GM21825 (cell line): ENCODE results near the gene GLIPR2.
A peak's percentile ranks its signal among the peaks of the same experiment; 100 is the strongest.

ENCODE experiments used
- ATAC-seq: cut with Tn5 transposase; IDR thresholded peaks from one replicate; pipeline ENCODE4 v1.9.1; 2021; ENCODE audit warnings: mild to moderate bottlenecking, moderate library complexity; ENCODE audit not compliant: unreplicated experiment

The GLIPR2 gene

GRCh38 chr9:36190388-36191289 is 54.1 kb downstream of the GLIPR2 start, which contains the start of gene CLTA:
Gene CLTA (plus strand): TSS chr9:36190921. CDS start chr9:36191057, 136 bp downstream.
- ATAC-seq: peak; percentile 95

- peak; percentile 3 for ATAC-seq
Observed at GRCh38 chr9:36191290-36191645, 54.7 kb downstream of the GLIPR2 start.

GRCh38 chr9:36191686-36192085 is 55.2 kb downstream of the GLIPR2 start:
- ATAC-seq: no peak

- ATAC-seq: no peak
Observed at GRCh38 chr9:36192196-36192595, 55.7 kb downstream of the GLIPR2 start.

GRCh38 chr9:36193023-36193422 is 56.5 kb downstream of the GLIPR2 start:
- no peak for ATAC-seq

GRCh38 chr9:36194326-36195000 is 57.9 kb downstream of the GLIPR2 start:
- no peak for ATAC-seq

- no peak for ATAC-seq
Observed at GRCh38 chr9:36204906-36205547, 68.5 kb downstream of the GLIPR2 start.

GRCh38 chr9:36207016-36207415 is 70.5 kb downstream of the GLIPR2 start:
- no peak for ATAC-seq

- ATAC-seq: no peak
Observed at GRCh38 chr9:36207546-36208012, 71.0 kb downstream of the GLIPR2 start.

GRCh38 chr9:36208521-36209253 is 72.2 kb downstream of the GLIPR2 start:
- no peak for ATAC-seq

- no peak for ATAC-seq
Observed at GRCh38 chr9:36210722-36211121, 74.2 kb downstream of the GLIPR2 start.

GRCh38 chr9:36211510-36211909 is 75.0 kb downstream of the GLIPR2 start:
- no peak for ATAC-seq

- ATAC-seq: no peak
Observed at GRCh38 chr9:36213387-36213786, 76.9 kb downstream of the GLIPR2 start.
